ENCODE results near the gene TAB3. TPM values are rescaled to one million over a fixed set of nuclear protein-coding genes. Genes with fewer than 3 reads are reported as not detected.

The TAB3 gene, protein sequence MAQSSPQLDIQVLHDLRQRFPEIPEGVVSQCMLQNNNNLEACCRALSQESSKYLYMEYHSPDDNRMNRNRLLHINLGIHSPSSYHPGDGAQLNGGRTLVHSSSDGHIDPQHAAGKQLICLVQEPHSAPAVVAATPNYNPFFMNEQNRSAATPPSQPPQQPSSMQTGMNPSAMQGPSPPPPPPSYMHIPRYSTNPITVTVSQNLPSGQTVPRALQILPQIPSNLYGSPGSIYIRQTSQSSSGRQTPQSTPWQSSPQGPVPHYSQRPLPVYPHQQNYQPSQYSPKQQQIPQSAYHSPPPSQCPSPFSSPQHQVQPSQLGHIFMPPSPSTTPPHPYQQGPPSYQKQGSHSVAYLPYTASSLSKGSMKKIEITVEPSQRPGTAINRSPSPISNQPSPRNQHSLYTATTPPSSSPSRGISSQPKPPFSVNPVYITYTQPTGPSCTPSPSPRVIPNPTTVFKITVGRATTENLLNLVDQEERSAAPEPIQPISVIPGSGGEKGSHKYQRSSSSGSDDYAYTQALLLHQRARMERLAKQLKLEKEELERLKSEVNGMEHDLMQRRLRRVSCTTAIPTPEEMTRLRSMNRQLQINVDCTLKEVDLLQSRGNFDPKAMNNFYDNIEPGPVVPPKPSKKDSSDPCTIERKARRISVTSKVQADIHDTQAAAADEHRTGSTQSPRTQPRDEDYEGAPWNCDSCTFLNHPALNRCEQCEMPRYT
- total RNA-seq = 10 to 100 TPM; 18.7 to 20.1 TPM

DNA sequence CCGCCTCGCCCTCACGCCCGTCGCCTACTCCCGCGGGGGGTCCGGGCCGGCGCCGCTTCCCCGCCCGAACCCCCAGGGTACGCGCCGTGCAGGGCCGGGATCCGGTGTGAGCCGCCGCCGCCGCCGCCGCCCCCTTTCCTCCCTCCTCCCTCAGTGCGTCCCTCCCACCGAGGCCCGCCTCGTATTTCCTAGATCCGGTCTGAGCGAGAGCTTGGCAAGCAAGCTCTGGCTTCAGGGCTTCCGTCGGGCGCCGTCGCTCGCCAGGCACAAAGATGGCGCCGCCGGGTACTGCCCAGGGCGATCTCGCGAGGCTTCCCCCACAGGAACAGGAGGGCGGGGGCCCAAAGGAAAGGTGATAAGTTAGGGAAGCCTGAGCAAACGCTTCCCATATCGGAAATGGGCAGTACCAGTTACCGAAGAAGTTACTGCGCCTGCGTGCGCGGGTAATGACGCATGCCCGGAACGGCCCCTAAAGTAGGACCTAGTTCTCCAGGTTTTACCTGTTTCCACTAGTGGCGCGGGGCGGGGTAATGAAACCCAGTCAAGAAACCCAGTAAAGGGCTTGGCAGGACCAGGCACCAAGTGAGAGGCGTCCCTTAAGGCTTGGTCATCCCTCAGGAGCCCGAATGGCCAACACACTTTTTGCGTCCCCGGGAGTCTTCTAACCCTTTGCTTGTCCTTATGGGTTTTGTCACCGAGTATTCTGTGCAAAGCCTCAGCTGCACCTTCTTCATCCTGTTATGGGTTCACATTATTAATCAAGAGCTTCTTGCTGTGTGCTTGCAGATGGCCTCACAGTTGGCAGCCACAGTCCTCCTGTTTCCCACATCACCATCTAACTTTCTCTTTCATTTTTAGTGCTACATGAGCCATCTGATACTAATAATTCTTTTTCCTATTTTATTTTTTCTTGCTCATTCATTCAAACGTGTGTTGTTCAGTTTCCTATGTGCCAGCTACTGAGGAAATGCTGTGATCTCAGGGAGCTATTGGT is at the start of gene TAB3:
Gene TAB3 (minus strand): TSS at position 108 of the 994 bp plus-strand sequence. CDS start 29,666 bp downstream, outside the sequence.
- H3K27me3 Mint-ChIP-seq = no peaks in the 10 kb centered on the region
- DNase-seq = peak; percentile 95
- H3K4me1 Mint-ChIP-seq = peaks cover 39% of the 10 kb centered on the region
- H3K36me3 Mint-ChIP-seq (ENCODE audit: low read depth) = peaks cover 3% of the 10 kb centered on the region
- intact Hi-C loops (cut with DNase I, micrococcal nuclease) = loop anchor here (1.0 to 5.0 kb wide), 5 partner anchors 11 to 312 kb away; partner anchors contain the start of genes GK (in 2 of the 2) and TASL (in 1 of the 2)
- H3K9me3 Mint-ChIP-seq (ENCODE audit: low read depth) = no peaks in the 10 kb centered on the region
- POLR2A ChIA-PET = interaction anchor here (1.0 to 2.1 kb wide), 4 partner anchors 11 to 240 kb away, joined by 4 to 10 read pairs (median 6); no protein-coding TSS in a partner anchor
- peak within 1 kb of the TSS; percentile 95 for H3K27ac Mint-ChIP-seq
- peak; percentile 88 for ATAC-seq
- CTCF ChIA-PET = interaction anchor here (0.7 to 1.1 kb wide), 2 partner anchors 66 to 154 kb away, joined by 3 to 5 read pairs; no protein-coding TSS in a partner anchor
- H3K4me3 Mint-ChIP-seq = peak within 1 kb of the TSS; percentile 78

DNA sequence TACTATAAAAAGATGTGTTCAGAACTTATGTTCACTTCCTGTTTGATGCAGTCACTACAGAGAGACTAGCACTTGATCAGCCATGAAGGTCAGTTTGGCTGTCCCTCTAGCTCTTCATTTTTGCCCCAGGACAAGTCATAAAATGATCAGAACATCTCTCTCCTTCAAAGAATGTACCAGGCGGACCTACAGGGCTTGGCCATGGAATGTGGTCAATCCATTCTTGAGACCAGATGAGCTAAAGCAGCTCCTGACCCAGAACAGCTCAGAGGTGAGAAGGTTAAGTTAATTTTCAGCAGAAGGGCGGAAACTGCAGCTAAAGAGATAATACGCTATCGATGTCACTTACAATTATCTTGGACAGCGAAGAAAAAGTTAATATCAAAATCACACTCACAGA is 49.2 kb upstream of the TAB3 start:
- H3K27me3 Mint-ChIP-seq = no peaks in the 10 kb centered on the region
- H3K36me3 Mint-ChIP-seq (ENCODE audit: low read depth) = no peaks in the 10 kb centered on the region
- H3K9me3 Mint-ChIP-seq (ENCODE audit: low read depth) = no peaks in the 10 kb centered on the region
- ChIA-PET CTCF (no interaction called here), POLR2A (no interaction called here)
- ATAC-seq (no peak), DNase-seq (no peak)
- no peaks in the 10 kb centered on the region for H3K4me1 Mint-ChIP-seq
- H3K4me3 Mint-ChIP-seq = no peak overlapping the region
- intact Hi-C loops (cut with DNase I, micrococcal nuclease) = no loop called here
- H3K27ac Mint-ChIP-seq = no peak overlapping the region

DNA sequence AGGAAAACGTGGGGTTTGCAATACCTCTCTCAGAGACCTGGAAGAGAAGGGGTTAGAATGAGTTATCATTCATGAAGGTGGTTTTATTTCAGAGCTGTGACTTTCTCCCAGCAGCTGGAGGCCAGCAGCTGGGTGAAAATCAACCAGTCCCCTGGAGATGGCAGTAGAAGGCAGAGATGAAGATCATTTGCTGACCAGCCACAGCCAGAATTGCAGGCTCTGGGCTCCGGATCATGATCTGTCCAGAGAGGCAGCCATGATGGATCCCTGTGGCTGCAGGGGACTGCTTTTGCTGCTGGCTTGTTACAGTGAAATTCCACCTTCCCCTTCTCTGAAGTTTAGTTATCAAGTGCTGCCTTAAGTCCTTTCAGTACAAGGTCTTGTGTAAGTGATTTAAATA is 46.9 kb upstream of the TAB3 start:
- intact Hi-C loops (cut with DNase I, micrococcal nuclease) = no loop called here
- DNase-seq (peak; percentile 4), ATAC-seq (no peak)
- Mint-ChIP-seq H3K27me3 (no peaks in the 10 kb centered on the region), H3K9me3 (ENCODE audit: low read depth) (no peaks in the 10 kb centered on the region), H3K4me3 (no peak overlapping the region), H3K36me3 (ENCODE audit: low read depth) (no peaks in the 10 kb centered on the region), H3K27ac (no peak overlapping the region), H3K4me1 (no peaks in the 10 kb centered on the region)
- ChIA-PET CTCF (no interaction called here), POLR2A (no interaction called here)

DNA sequence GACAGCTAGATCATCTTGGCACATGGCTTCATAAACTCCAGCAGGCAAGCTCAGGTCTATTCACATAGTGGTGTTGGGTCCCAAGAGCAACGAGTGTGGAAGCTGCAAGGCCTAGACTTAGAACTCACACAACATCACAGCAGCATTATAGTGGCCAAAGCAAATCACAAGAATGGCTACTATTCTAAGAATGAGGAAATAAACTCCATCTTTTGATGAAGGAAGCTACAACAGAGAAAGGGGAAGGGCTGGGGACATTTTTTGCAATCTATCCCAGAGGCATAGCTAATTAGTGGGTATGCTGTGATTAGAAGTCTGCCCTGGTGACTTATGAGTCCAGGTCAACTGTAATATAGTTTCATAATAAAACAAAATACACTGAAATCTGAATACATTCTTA is 42.9 kb upstream of the TAB3 start:
- H3K9me3 Mint-ChIP-seq (ENCODE audit: low read depth) = no peaks in the 10 kb centered on the region
- no peaks in the 10 kb centered on the region for H3K27me3 Mint-ChIP-seq
- H3K4me1 Mint-ChIP-seq = no peaks in the 10 kb centered on the region
- H3K4me3 Mint-ChIP-seq = no peak overlapping the region
- DNase-seq = no peak
- no peak for ATAC-seq
- CTCF ChIA-PET = no interaction called here
- no peak overlapping the region for H3K27ac Mint-ChIP-seq
- intact Hi-C loops (cut with DNase I, micrococcal nuclease) = no loop called here
- no peaks in the 10 kb centered on the region for H3K36me3 Mint-ChIP-seq (ENCODE audit: low read depth)
- POLR2A ChIA-PET = no interaction called here

DNA sequence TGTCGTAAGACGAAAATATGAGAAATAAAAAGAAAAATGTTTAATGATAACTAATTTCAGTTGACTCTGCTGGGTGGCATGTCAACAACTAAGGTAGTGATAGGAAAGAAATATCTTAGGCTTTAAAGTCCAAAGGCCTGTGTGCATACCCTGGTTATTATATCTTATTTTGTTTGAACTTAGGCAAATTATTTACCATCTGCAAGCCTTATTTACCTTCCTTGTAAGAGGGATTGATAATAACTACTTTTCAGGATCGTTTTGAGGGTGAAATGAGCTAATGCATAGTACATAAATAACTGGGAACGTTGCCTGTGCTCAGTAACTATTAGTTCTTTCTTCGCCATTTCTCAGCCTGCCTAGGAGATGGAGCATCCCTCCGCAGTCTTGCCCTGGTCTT is 41.6 kb upstream of the TAB3 start:
- no peak overlapping the region for H3K4me3 Mint-ChIP-seq
- CTCF ChIA-PET = no interaction called here
- intact Hi-C loops (cut with DNase I, micrococcal nuclease) = no loop called here
- no peak for ATAC-seq
- no peaks in the 10 kb centered on the region for H3K9me3 Mint-ChIP-seq (ENCODE audit: low read depth)
- H3K36me3 Mint-ChIP-seq (ENCODE audit: low read depth) = no peaks in the 10 kb centered on the region
- no peak for DNase-seq
- POLR2A ChIA-PET = no interaction called here
- H3K27ac Mint-ChIP-seq = no peak overlapping the region
- H3K4me1 Mint-ChIP-seq = no peaks in the 10 kb centered on the region
- no peaks in the 10 kb centered on the region for H3K27me3 Mint-ChIP-seq

DNA sequence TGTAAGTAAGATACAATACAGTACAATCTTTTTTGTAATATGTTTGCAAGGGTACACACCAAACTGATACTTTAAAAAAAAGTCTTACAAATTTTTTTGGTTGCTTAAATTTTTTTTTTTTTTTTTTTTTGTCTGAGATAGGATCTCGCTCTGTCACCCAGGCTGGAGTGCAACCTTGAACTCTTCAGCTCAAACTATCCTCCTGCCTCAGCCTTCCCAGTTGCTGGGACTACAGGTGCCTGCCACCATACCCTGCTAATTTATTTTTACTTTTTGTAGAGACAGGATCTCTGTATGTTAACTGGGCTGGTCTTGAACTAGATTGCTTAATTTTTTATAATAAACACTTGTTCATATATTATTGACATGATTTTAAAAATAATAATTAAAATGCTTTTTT is 41.1 kb upstream of the TAB3 start:
- ATAC-seq = no peak
- no peak for DNase-seq
- no peaks in the 10 kb centered on the region for H3K36me3 Mint-ChIP-seq (ENCODE audit: low read depth)
- H3K4me3 Mint-ChIP-seq = no peak overlapping the region
- POLR2A ChIA-PET = no interaction called here
- H3K27me3 Mint-ChIP-seq = no peaks in the 10 kb centered on the region
- intact Hi-C loops (cut with DNase I, micrococcal nuclease) = no loop called here
- CTCF ChIA-PET = no interaction called here
- H3K27ac Mint-ChIP-seq = no peak overlapping the region
- H3K4me1 Mint-ChIP-seq = no peaks in the 10 kb centered on the region
- H3K9me3 Mint-ChIP-seq (ENCODE audit: low read depth) = no peaks in the 10 kb centered on the region

DNA sequence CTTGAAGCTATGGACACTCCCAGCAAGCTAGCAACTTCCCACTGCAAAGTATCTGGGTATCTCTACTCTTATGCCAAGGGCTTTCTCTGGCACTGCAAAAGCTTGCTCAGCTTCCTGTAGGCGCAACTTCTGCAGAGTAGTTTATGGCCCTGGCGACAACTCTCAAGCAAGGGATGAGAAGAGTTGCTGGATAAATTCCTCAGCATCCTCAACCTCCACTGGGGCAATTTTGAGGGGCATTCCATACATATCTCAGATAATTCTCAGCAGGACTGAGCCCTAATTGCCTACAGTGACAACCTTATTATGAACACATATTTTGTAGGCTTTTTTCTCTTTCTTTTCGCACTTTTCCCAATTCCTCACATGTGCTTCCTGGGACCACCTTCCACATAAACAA is 31.2 kb upstream of the TAB3 start:
- CTCF ChIA-PET = no interaction called here
- POLR2A ChIA-PET = no interaction called here
- H3K27ac Mint-ChIP-seq = no peak overlapping the region
- H3K36me3 Mint-ChIP-seq (ENCODE audit: low read depth) = no peaks in the 10 kb centered on the region
- DNase-seq (no peak), ATAC-seq (no peak)
- no peaks in the 10 kb centered on the region for H3K27me3 Mint-ChIP-seq
- H3K9me3 Mint-ChIP-seq (ENCODE audit: low read depth) = no peaks in the 10 kb centered on the region
- no peaks in the 10 kb centered on the region for H3K4me1 Mint-ChIP-seq
- H3K4me3 Mint-ChIP-seq = no peak overlapping the region
- intact Hi-C loops (cut with DNase I, micrococcal nuclease) = no loop called here

DNA sequence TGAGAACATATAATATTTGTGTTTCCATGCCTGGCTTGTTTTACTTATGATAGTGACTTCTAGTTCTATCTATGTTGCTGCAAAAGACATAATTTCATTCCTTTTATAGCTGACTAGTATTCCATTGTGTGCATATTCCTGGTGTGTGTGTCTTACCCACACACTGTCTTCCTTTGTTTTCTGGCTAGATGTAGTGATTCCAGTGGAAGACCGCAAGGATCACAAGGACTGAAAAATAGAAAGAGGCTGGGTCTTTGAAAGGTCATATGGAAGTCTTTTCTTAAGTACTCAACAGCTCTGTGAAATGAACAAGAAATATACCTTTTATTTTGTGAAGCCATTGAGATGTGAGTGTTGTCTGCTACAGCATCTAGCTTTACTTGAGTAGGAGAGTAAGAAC is 29.4 kb upstream of the TAB3 start:
- Mint-ChIP-seq H3K4me3 (no peak overlapping the region), H3K36me3 (ENCODE audit: low read depth) (no peaks in the 10 kb centered on the region), H3K9me3 (ENCODE audit: low read depth) (no peaks in the 10 kb centered on the region), H3K27me3 (no peaks in the 10 kb centered on the region), H3K4me1 (no peaks in the 10 kb centered on the region), H3K27ac (no peak overlapping the region)
- CTCF ChIA-PET = no interaction called here
- ATAC-seq (no peak), DNase-seq (no peak)
- POLR2A ChIA-PET = no interaction called here
- intact Hi-C loops (cut with DNase I, micrococcal nuclease) = no loop called here

DNA sequence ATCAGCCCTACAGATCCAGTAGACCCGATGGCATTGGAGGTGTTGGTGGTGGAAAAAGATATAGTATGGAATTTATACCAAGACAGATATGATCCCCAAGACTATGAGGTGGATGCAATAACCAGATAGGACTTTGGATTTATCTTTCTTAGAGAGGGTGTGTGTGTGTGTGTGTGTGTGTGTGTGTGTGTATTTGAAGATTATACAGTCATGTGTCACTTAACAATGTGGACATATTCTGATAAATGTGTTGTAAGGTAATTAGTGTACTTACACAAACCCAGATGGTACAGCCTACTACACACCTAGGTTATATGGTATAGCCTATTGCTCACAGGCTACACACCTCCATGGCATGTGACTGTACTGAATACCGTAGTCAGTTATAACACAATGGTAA is 24.4 kb upstream of the TAB3 start:
- CTCF ChIA-PET = no interaction called here
- no peak overlapping the region for H3K4me3 Mint-ChIP-seq
- ATAC-seq (no peak), DNase-seq (no peak)
- no peaks in the 10 kb centered on the region for H3K9me3 Mint-ChIP-seq (ENCODE audit: low read depth)
- H3K27me3 Mint-ChIP-seq = no peaks in the 10 kb centered on the region
- intact Hi-C loops (cut with DNase I, micrococcal nuclease) = no loop called here
- peaks cover 11% of the 10 kb centered on the region for H3K4me1 Mint-ChIP-seq
- no peak overlapping the region for H3K27ac Mint-ChIP-seq
- POLR2A ChIA-PET = no interaction called here
- H3K36me3 Mint-ChIP-seq (ENCODE audit: low read depth) = no peaks in the 10 kb centered on the region

DNA sequence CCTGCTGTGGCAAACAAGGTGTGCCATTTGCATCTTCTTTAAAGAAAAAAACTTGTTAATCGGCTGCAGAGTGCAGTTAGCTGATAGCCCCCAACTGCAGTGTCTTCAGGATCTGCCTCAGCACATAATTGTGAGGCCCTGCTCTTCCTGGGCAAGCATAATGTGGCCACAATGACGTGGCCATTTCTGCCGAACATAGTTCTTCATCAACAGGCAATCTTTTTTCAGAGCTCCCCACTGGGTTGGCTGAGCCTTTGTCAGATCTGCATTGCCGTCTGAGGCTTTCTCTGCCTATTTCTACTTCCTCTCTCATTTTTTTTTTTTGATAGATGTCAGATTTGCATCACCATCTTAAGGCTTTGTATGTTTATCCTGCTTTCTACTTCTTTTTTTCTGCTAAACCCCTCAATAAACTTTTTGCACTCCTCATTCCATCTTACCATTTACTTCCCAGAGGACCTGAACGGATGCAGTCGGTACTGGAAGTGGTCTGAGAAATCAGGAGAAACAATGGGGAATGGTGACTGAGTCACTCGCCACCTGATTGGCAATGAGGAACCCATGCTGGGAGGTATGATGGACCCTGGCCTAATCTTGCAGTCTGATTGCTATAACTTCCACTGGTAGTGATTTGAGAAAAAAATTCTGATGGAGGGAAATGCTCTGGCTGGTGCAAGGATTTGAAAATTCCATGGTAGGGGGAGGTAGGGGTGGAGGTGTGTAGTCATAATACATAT is 21.2 kb upstream of the TAB3 start:
- no peak overlapping the region for H3K4me3 Mint-ChIP-seq
- no peaks in the 10 kb centered on the region for H3K27me3 Mint-ChIP-seq
- H3K27ac Mint-ChIP-seq = peak overlapping the region; percentile 65
- DNase-seq (peak; percentile 35), ATAC-seq (peak; percentile 86)
- ChIA-PET POLR2A (no interaction called here), CTCF (interaction anchor here (0.6 to 0.8 kb wide), 2 partner anchors 27 to 174 kb away, joined by 4 to 6 read pairs; no protein-coding TSS in a partner anchor)
- H3K4me1 Mint-ChIP-seq = peaks cover 11% of the 10 kb centered on the region
- no peaks in the 10 kb centered on the region for H3K9me3 Mint-ChIP-seq (ENCODE audit: low read depth)
- intact Hi-C loops (cut with DNase I, micrococcal nuclease) = no loop called here
- no peaks in the 10 kb centered on the region for H3K36me3 Mint-ChIP-seq (ENCODE audit: low read depth)

DNA sequence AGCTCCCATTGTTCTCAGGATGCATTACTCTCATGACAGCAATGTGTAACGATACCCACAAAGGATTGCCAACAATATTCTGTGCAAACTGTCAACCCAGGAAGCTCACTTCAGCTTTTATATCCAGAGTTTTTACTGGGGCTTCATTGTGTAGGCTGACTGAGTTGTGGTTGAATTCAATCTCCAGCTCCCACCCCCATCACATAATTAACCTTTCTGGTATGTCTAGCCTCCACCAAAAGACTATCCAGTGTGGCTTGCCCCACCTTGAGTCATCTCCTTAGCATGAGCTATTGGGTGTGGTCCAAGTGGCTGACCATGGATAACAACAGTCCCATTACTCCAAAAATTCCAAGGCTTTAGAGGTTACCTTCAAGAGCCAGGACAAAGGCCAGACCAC is 17.7 kb upstream of the TAB3 start:
- Mint-ChIP-seq H3K27ac (no peak overlapping the region), H3K9me3 (ENCODE audit: low read depth) (no peaks in the 10 kb centered on the region), H3K4me3 (no peak overlapping the region), H3K27me3 (no peaks in the 10 kb centered on the region), H3K4me1 (peaks cover 11% of the 10 kb centered on the region), H3K36me3 (ENCODE audit: low read depth) (no peaks in the 10 kb centered on the region)
- CTCF ChIA-PET = no interaction called here
- no peak for DNase-seq
- POLR2A ChIA-PET = no interaction called here
- intact Hi-C loops (cut with DNase I, micrococcal nuclease) = no loop called here
- ATAC-seq = no peak

Data from activated CD4-positive, alpha-beta T cell treated with anti-CD3 and anti-CD28 coated beads for 36 hours (primary cell).